Heart left ventricle (tissue), 13 donors: ENCODE data around the gene UBE2V1.

Experiments used
- POLR2A ChIP-seq, 2 donors: fragments of 450-650 bp; IDR thresholded peaks; one replicate each; pipeline ENCODE4 v1.6.1; 2017; ENCODE audit warnings: antibody characterized with exemption in 2 of 2, mild to moderate bottlenecking in 2 of 2, moderate library complexity in 2 of 2
- TF ChIP-seq, protein P1 (sequence below), 12 donors: fragments of 200-600 bp; sonication (generic) in 4 of 12; IDR thresholded peaks; one replicate each; pipeline versions ENCODE4 v1.5.0 to v1.8.0; 2018 to 2022; ENCODE audit warnings: antibody characterized with exemption in 12 of 12, mild to moderate bottlenecking in 5 of 12
- donor health status: ischemic (EF 13 %, LVEDD 7.1; RV severe dilation, severe dysfunction).
- donor health status: DM: no; HTN: yes; CAD: no.
- donor health status: DM: no; HTN: no; CAD: no.
- donor health status: ischemic (EF 25% LVEDD 6.9; RV normal size, moderate dysfunction).
- donor health status: ischemic (EF 25% LVEDD 5.7; RV mildly dilated, moderate dysfunction).
- donor health status: ischemic (EF 35%, LVEDD 5.7; RV mildly dilated, moderate dysfunction).
- donor health status: nonischemic (EF 11% LVEDD 7.7; RV severe dilation, severe dysfunction).
- donor health status: DM: yes; HTN: yes; CAD: no.
- donor health status: PGD.
- donor health status: ischemic (EF 29% LVEDD 5.4; RV normal size, mild dysfunction).
- donor health status: nonischemic (EF 23%, LVEDD 6.1; RV moderate dilation, normal function).

DNA sequence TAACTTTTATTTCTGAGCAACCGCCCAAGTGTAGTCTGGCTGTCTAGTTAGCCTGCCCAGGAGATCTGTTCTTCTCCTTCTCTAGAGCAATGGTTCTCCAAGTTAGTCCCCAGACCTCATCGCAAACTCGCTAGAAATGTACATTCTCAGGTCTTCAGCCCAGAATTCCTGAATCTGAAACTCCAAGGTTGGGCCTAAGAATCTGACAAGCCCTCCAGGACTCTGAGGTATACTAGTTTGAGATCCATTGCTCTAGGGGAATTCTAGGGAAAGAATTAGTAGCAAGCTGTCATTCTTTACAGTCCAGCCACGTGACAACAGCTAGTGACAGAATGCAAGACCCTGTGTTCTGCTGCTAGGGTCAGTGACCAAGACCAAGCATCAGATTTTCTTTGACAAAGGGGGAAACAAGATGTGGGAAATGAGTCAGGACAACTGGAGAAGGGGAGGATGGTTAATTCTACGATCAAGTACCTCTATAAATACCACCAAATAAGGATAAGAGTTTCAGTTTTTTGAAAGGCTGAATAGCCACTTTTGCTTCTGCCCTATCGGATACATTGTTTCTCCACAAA, 5.8 kb downstream of the UBE2V1 start:
- TF ChIP-seq, protein P1, sequence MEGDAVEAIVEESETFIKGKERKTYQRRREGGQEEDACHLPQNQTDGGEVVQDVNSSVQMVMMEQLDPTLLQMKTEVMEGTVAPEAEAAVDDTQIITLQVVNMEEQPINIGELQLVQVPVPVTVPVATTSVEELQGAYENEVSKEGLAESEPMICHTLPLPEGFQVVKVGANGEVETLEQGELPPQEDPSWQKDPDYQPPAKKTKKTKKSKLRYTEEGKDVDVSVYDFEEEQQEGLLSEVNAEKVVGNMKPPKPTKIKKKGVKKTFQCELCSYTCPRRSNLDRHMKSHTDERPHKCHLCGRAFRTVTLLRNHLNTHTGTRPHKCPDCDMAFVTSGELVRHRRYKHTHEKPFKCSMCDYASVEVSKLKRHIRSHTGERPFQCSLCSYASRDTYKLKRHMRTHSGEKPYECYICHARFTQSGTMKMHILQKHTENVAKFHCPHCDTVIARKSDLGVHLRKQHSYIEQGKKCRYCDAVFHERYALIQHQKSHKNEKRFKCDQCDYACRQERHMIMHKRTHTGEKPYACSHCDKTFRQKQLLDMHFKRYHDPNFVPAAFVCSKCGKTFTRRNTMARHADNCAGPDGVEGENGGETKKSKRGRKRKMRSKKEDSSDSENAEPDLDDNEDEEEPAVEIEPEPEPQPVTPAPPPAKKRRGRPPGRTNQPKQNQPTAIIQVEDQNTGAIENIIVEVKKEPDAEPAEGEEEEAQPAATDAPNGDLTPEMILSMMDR (IDR thresholded peaks at IDR 0.05) = no peak
- TF ChIP-seq POLR2A (IDR thresholded peaks at IDR 0.05) = no peak
